Fibroblast of lung (primary cell): ENCODE measurements around the gene SH3BP2.

Experiments
- EZH2 ChIP-seq: IDR thresholded peaks from 2 replicates; pipeline ENCODE4 v1.5.1; 2012; ENCODE audit warnings: low read length, control low read depth, mild to moderate bottlenecking; ENCODE audit errors: missing control alignments
- TF ChIP-seq, protein P1 (sequence below), 2 donors: IDR thresholded peaks in 1 of 2; conservative IDR thresholded peaks in 1 of 2; 1 replicate in 1 of 2; 2 replicates in 1 of 2; pipeline ENCODE4 v1.5.1; 2011 to 2012; ENCODE audit warnings: low read length in 2 of 2, control low read depth in 1 of 2, inconsistent platforms in 1 of 2, low read depth in 1 of 2, mild to moderate bottlenecking in 1 of 2

DNA sequence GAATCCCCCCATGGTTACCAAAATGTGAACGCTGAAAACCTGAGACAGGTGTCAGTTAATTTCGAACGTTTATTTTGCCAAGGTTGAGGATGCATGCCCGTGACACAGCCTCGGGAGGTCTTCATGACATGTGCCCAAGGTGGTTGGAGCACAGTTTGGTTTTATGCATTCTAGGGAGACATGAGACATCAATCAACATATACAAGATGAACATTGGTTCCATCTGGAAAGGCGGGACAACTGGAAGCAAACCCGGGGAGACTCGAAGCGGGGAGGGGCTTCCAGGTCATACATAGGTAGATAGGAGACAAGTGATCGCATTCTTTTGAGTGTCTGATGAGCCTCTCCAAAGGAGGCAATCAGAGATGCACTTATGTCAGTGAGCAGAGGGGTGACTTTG, 11.0 kb upstream of the SH3BP2 start:
- TF ChIP-seq, protein P1, sequence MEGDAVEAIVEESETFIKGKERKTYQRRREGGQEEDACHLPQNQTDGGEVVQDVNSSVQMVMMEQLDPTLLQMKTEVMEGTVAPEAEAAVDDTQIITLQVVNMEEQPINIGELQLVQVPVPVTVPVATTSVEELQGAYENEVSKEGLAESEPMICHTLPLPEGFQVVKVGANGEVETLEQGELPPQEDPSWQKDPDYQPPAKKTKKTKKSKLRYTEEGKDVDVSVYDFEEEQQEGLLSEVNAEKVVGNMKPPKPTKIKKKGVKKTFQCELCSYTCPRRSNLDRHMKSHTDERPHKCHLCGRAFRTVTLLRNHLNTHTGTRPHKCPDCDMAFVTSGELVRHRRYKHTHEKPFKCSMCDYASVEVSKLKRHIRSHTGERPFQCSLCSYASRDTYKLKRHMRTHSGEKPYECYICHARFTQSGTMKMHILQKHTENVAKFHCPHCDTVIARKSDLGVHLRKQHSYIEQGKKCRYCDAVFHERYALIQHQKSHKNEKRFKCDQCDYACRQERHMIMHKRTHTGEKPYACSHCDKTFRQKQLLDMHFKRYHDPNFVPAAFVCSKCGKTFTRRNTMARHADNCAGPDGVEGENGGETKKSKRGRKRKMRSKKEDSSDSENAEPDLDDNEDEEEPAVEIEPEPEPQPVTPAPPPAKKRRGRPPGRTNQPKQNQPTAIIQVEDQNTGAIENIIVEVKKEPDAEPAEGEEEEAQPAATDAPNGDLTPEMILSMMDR (conservative IDR thresholded peaks at IDR 0.05 in 1 of 2, IDR thresholded peaks at IDR 0.05 in 1 of 2; ENCODE audit: low read depth in 1 of 2, low read length in 2 of 2) = no peak
- no peak for TF ChIP-seq EZH2
